22Rv1 (cell line): ENCODE data around the gene PATJ.
"Not testable (repeated sequence)": the region's sequence is repeated elsewhere in the genome, so short reads cannot be mapped to it uniquely, and the experiment has no call there.

Source experiments
- CTCF ChIP-seq: fragments of 450-650 bp; IDR thresholded peaks from 2 replicates; pipeline ENCODE4 v1.5.1; 2017; ENCODE audit warnings: mild to moderate bottlenecking
- ZFX ChIP-seq: fragments of 450-650 bp; IDR thresholded peaks from 2 replicates; pipeline ENCODE4 v1.6.1; 2017; ENCODE audit warnings: antibody characterized with exemption, borderline replicate concordance

- not testable (repeated sequence) for TF ChIP-seq CTCF, ZFX
These were observed 478.2 kb downstream of the PATJ start for GRCh38 chr1:62220456-62220855.
